Spleen (tissue), 7 donors: ENCODE results near the gene BBOX1.

Experiments
- CTCF ChIP-seq, 11 experiments: fragments of 200-600 bp in 7 of 11; fragments of 450-650 bp in 4 of 11; sonication (generic) in 4 of 11; IDR thresholded peaks in 8 of 11; conservative IDR thresholded peaks in 3 of 11; 1 replicate in 7 of 11; 2 replicates in 4 of 11; pipeline versions ENCODE4 v1.4.0 to v1.8.0; 2016 to 2021; ENCODE audit warnings: antibody characterized with exemption in 11 of 11, inconsistent platforms in 4 of 11, mild to moderate bottlenecking in 1 of 11
- POLR2A ChIP-seq, 3 donors: fragments of 450-650 bp; IDR thresholded peaks; one replicate each; pipeline ENCODE4 v1.5.1; 2017; ENCODE audit warnings: antibody characterized with exemption in 3 of 3, mild to moderate bottlenecking in 1 of 3
- POLR2AphosphoS5 ChIP-seq, 3 donors: sonication (generic); formaldehyde crosslinking; IDR thresholded peaks; one replicate each; pipeline ENCODE4 v1.5.1; 2017; ENCODE audit warnings: antibody characterized with exemption in 3 of 3
- donor health status: DM: no; HTN: no; CAD: no; lungs with moderate emphysema.
- donor health status: DM: no; HTN: no; CAD: no.
- donor health status: DM: no; HTN: no; CAD: no.

DNA sequence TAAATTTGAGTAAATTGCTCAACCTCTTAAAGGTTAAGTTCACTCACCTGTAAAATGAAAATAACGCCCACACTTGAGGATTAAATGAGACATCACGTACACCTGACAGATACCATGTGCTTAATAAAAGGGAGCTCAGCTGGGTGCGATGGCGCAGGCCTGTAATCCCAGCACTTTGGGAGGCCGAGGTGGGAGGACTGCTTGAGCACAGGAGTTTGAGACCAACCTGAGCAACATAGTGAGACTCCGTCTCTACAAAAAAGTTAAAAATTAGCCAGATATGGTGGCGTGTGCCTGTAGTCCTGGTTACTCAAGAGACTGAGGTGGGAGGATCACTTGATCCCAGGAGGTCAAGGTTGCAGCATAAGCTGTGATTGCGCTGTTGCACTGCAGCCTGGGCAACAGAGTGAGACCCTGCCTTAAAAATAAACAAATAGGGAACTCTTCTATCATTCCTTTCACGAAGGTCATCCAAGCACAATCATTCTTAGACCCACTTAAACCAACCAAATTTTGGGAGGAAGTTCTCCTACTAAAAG lies 134.1 kb downstream of the BBOX1 start:
- TF ChIP-seq CTCF (IDR thresholded peaks at IDR 0.05 in 8 of 11, conservative IDR thresholded peaks at IDR 0.05 in 3 of 11) (no peak), POLR2AphosphoS5 (IDR thresholded peaks at IDR 0.05) (no peak), POLR2A (IDR thresholded peaks at IDR 0.05) (no peak)
